B cell (primary cell): ENCODE data around the gene NRP1. TPM values are rescaled to one million over a fixed set of nuclear protein-coding genes. Genes with fewer than 3 reads are reported as not detected.

Experiments used
- ATAC-seq: fragments of 200-7000 bp; cut with Tn5 transposase; one replicate; pipeline ENCODE4 v1.10.0; 2021; ENCODE audit warnings: low read depth, mild to moderate bottlenecking, moderate number of reproducible peaks, moderate library complexity
- CTCF ChIA-PET: fragments of 350-600 bp; sonication (Branson Sonifier 250); formaldehyde crosslinking; loops from one replicate; lab custom pipeline; 2021; ENCODE audit warnings: antibody characterized with exemption, inconsistent platforms; lab: Charles Lee
- POLR2A ChIA-PET: fragments of 350-600 bp; sonication (Branson Sonifier 250); formaldehyde crosslinking; loops from one replicate; lab custom pipeline; 2021; ENCODE audit warnings: antibody characterized with exemption; lab: Charles Lee
- DNase-seq: peaks from one replicate; pipeline ENCODE4 v3.0.0; 2013
- H2AFZ ChIP-seq: 2 replicates; pipeline ENCODE4 v1.6.1; 2012; ENCODE audit warnings: mild to moderate bottlenecking, low read depth, low read length; ENCODE audit not compliant: insufficient read depth, poor library complexity, severe bottlenecking
- H3K27ac ChIP-seq, 2 donors: 1 replicate in 1 of 2; 2 replicates in 1 of 2; pipeline ENCODE4 v1.5.1; 2012 to 2013; ENCODE audit warnings: low read length in 2 of 2, mild to moderate bottlenecking in 2 of 2, moderate library complexity in 1 of 2
- H3K27me3 ChIP-seq, 4 experiments: fragments of 200-600 bp in 1 of 4; sonication (generic) in 1 of 4; replicated peaks in 1 of 4; 1 replicate in 2 of 4; 2 replicates in 2 of 4; pipeline versions ENCODE4 v1.6.1 to v1.7.0; 2013 to 2016; ENCODE audit warnings: low read length in 3 of 4, mild to moderate bottlenecking in 2 of 4, mixed read lengths in 1 of 4, moderate library complexity in 1 of 4; ENCODE audit not compliant: insufficient read depth in 4 of 4, control insufficient read depth in 3 of 4; ENCODE audit errors: control extremely low read depth in 1 of 4
- H3K36me3 ChIP-seq, 2 experiments: replicated peaks in 1 of 2; 1 replicate in 1 of 2; 2 replicates in 1 of 2; pipeline versions ENCODE4 v1.6.1 to v1.7.1; 2013; ENCODE audit warnings: low read length in 1 of 2; ENCODE audit not compliant: insufficient read depth in 2 of 2, control insufficient read depth in 1 of 2; ENCODE audit errors: control extremely low read depth in 1 of 2, extremely low read depth in 1 of 2
- H3K4me1 ChIP-seq, 2 donors: fragments of 200-600 bp in 1 of 2; sonication (generic) in 1 of 2; 1 replicate in 1 of 2; 2 replicates in 1 of 2; pipeline versions ENCODE4 v1.5.1 to v1.6.1; 2013 to 2017; ENCODE audit warnings: low read length in 2 of 2; ENCODE audit not compliant: control insufficient read depth in 2 of 2, insufficient read depth in 2 of 2
- H3K4me2 ChIP-seq: replicated peaks from 2 replicates; pipeline ENCODE3; 2012; ENCODE audit warnings: mild to moderate bottlenecking, low read depth, low read length; ENCODE audit not compliant: poor library complexity, severe bottlenecking
- H3K4me3 ChIP-seq, 5 experiments: fragments of 200-600 bp in 1 of 5; sonication (generic) in 1 of 5; 1 replicate in 3 of 5; 2 replicates in 2 of 5; pipeline versions ENCODE4 v1.5.1 to v1.7.0; 2011 to 2016; ENCODE audit warnings: low read length in 4 of 5, mild to moderate bottlenecking in 4 of 5, low read depth in 2 of 5, control low read depth in 1 of 5, moderate library complexity in 1 of 5; ENCODE audit not compliant: insufficient read depth in 1 of 5; ENCODE audit errors: control extremely low read depth in 1 of 5, extremely low read depth in 1 of 5
- H3K79me2 ChIP-seq: fragments of 200-600 bp; sonication (generic); one replicate; pipeline ENCODE4 v1.6.0; 2016; ENCODE audit warnings: low read length; ENCODE audit not compliant: control insufficient read depth, insufficient read depth
- H3K9ac ChIP-seq: fragments of 200-600 bp; sonication (generic); 2 replicates; pipeline ENCODE4 v1.6.1; 2017; ENCODE audit warnings: mild to moderate bottlenecking, low read length, moderate library complexity
- H3K9me3 ChIP-seq, 3 donors: one replicate each; pipeline versions ENCODE4 v1.6.1 to v1.7.1; 2013; ENCODE audit warnings: low read length in 2 of 3; ENCODE audit not compliant: control insufficient read depth in 2 of 3, insufficient read depth in 1 of 3; ENCODE audit errors: control extremely low read depth in 1 of 3
- H4K20me1 ChIP-seq: 2 replicates; pipeline ENCODE4 v1.6.0; 2012; ENCODE audit warnings: mild to moderate bottlenecking, low read length; ENCODE audit not compliant: insufficient read depth, control insufficient read depth, poor library complexity, severe bottlenecking
- H3K27ac Mint-ChIP-seq: one replicate; pipeline ENCODE4 v1.8.0; 2021; ENCODE audit warnings: mixed read lengths
- H3K27me3 Mint-ChIP-seq: one replicate; pipeline ENCODE4 v1.8.0; 2021; ENCODE audit warnings: mixed read lengths
- H3K4me1 Mint-ChIP-seq: one replicate; pipeline ENCODE4 v1.8.0; 2021; ENCODE audit warnings: mixed read lengths
- H3K4me3 Mint-ChIP-seq: one replicate; pipeline ENCODE4 v1.8.0; 2021; ENCODE audit warnings: mixed read lengths
- H3K9me3 Mint-ChIP-seq: one replicate; pipeline ENCODE4 v1.8.0; 2022; ENCODE audit warnings: mixed read lengths; ENCODE audit not compliant: insufficient read depth
- EZH2 ChIP-seq: IDR thresholded peaks from 2 replicates; pipeline ENCODE4 v1.6.1; 2012; ENCODE audit warnings: borderline replicate concordance, low read depth, mild to moderate bottlenecking, moderate library complexity, low read length; ENCODE audit not compliant: insufficient read depth, poor library complexity, severe bottlenecking
- WGBS: methylation state at CpG from one replicate; pipeline ENCODE4 v1.1.5; 2013; ENCODE audit warnings: missing lambda C conversion rate; ENCODE audit not compliant: insufficient coverage; 5-methylcytosine and 5-hydroxymethylcytosine counted together
- intact Hi-C: fragments of 100-400 bp; cut with micrococcal nuclease; formaldehyde crosslinking; loops from one replicate; pipeline ENCODE4 v1.10.0; 2022
- polyA plus RNA-seq: library from polyadenylated mRNA; depleted of rRNA; stranded (reverse); fragments of >200 nt; gene quantifications from 2 replicates; pipeline ENCODE4 v1.2.3, GENCODE V29; 2012
- total RNA-seq, 2 donors: library from RNA; stranded (reverse); fragments of 120-200 nt in 1 of 2; gene quantifications; 1 replicate in 1 of 2; 2 replicates in 1 of 2; pipeline versions ENCODE4 v1.2.3 to v1.2.4, GENCODE V29; 2013 to 2022
- TF ChIP-seq, protein P1 (sequence below): fragments of 200-600 bp; IDR thresholded peaks from one replicate; pipeline ENCODE4 v1.8.0; 2022; ENCODE audit warnings: antibody characterized with exemption, mild to moderate bottlenecking

The NRP1 gene
- total and polyA plus RNA-seq, 2 donors (not counting 1 experiment from before 2014, with no cell fraction given), result 0.34 TPM; not detected in 1

DNA sequence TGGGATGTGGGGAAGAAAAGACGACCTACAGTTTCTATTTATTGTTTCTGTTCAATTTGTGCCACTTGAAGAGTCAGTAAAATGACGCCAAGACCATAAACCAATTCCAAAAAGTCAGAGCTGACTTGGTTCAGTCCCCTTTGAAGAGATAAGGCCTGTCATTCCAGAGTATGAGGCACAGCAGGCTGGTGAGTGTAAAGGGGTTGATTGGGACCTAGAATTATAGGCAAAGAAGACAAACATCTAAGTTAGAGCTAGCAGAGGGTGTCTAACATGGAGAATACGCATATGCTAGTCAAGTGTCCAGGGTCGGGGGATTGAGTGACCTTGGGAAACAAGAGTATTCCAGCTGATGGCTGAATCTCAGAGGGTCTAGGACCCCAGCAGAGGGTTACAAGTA, 23.6 kb downstream of the NRP1 start:
- 87% methylated on average over 2 of the region's 4 CpGs for WGBS
- POLR2A ChIA-PET, result no interaction called here
- no peak for ATAC-seq

DNA sequence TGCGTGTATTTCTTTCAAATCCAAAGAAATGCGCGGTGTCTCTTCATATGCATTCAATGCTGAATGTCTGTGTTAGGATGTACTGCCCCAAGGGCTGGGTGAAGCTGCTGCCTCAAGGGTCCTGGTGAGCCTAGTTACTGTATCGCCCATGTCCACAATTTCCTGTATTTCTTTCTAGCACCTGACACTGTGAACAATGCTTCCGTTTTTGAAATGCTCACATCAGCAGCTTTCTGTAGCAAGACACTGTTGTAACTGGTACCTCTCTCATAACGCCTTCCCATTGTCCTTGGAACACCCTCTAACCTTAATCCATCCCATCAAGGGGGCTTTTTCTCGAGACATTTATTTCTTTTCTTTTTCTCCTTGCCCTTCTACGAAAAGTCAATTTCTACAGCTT, 25.1 kb downstream of the NRP1 start:
- WGBS, result 50% methylated on average over 6 of the region's 8 CpGs
- POLR2A ChIA-PET, result no interaction called here

More for the DNA sequence above, 23.6 kb downstream of the NRP1 start:
- no peaks in the 10 kb centered on the region for H3K4me1 Mint-ChIP-seq
- H3K9me3 ChIP-seq, result no peaks in the 10 kb centered on the region
- H3K27me3 ChIP-seq, result peaks cover 0 to 2% (median 0%) of the 10 kb centered on the region in 4 experiments
- no peaks in the 10 kb centered on the region for H3K4me1 ChIP-seq
- TF ChIP-seq, protein P1, sequence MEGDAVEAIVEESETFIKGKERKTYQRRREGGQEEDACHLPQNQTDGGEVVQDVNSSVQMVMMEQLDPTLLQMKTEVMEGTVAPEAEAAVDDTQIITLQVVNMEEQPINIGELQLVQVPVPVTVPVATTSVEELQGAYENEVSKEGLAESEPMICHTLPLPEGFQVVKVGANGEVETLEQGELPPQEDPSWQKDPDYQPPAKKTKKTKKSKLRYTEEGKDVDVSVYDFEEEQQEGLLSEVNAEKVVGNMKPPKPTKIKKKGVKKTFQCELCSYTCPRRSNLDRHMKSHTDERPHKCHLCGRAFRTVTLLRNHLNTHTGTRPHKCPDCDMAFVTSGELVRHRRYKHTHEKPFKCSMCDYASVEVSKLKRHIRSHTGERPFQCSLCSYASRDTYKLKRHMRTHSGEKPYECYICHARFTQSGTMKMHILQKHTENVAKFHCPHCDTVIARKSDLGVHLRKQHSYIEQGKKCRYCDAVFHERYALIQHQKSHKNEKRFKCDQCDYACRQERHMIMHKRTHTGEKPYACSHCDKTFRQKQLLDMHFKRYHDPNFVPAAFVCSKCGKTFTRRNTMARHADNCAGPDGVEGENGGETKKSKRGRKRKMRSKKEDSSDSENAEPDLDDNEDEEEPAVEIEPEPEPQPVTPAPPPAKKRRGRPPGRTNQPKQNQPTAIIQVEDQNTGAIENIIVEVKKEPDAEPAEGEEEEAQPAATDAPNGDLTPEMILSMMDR, result no peak
- no peak for TF ChIP-seq EZH2
- no peak overlapping the region for H3K4me3 Mint-ChIP-seq
- no peaks in the 10 kb centered on the region for H3K79me2 ChIP-seq
- no peak overlapping the region for H3K4me3 ChIP-seq
- intact Hi-C loops, result no loop called here
- H2AFZ ChIP-seq, result no peak overlapping the region
- no peak overlapping the region for H3K27ac Mint-ChIP-seq
- H3K27me3 Mint-ChIP-seq, result peaks cover 9% of the 10 kb centered on the region
- CTCF ChIA-PET, result no interaction called here
- peaks cover 3% of the 10 kb centered on the region for H3K9me3 Mint-ChIP-seq
- H3K36me3 ChIP-seq, result no peaks in the 10 kb centered on the region
- no peak for DNase-seq
- H4K20me1 ChIP-seq, result no peaks in the 10 kb centered on the region
- no peak overlapping the region for H3K27ac ChIP-seq
- no peak overlapping the region for H3K4me2 ChIP-seq
- no peak overlapping the region for H3K9ac ChIP-seq

More for the DNA sequence above, 25.1 kb downstream of the NRP1 start:
- DNase-seq, result no peak
- H3K4me3 Mint-ChIP-seq, result no peak overlapping the region
- intact Hi-C loops, result no loop called here
- H3K4me1 ChIP-seq, result no peaks in the 10 kb centered on the region
- no peaks in the 10 kb centered on the region for H3K36me3 ChIP-seq
- peaks cover 3% of the 10 kb centered on the region for H3K9me3 Mint-ChIP-seq
- H3K9ac ChIP-seq, result no peak overlapping the region
- H4K20me1 ChIP-seq, result no peaks in the 10 kb centered on the region
- CTCF ChIA-PET, result no interaction called here
- H3K79me2 ChIP-seq, result no peaks in the 10 kb centered on the region
- no peak for ATAC-seq
- no peak overlapping the region for H3K27ac Mint-ChIP-seq
- peaks cover 7% of the 10 kb centered on the region for H3K27me3 Mint-ChIP-seq
- no peaks in the 10 kb centered on the region for H3K4me1 Mint-ChIP-seq
- no peak overlapping the region for H3K4me2 ChIP-seq
- H3K27me3 ChIP-seq, result no peaks in the 10 kb centered on the region
- TF ChIP-seq, protein P1, result no peak
- no peak for TF ChIP-seq EZH2
- no peaks in the 10 kb centered on the region for H3K9me3 ChIP-seq
- H3K27ac ChIP-seq, result no peak overlapping the region
- no peak overlapping the region for H3K4me3 ChIP-seq
- no peak overlapping the region for H2AFZ ChIP-seq
